Vagina (tissue), 2 donors: ENCODE results near the gene PBX4. TPM values are rescaled to one million over a fixed set of nuclear protein-coding genes. Genes with fewer than 3 reads are reported as not detected.

ENCODE experiments used
- DNase-seq, 2 donors: peaks; one replicate each; pipeline ENCODE4 v3.0.0-alpha.2; 2017; ENCODE audit errors: extremely low spot score in 2 of 2
- H3K27ac ChIP-seq: fragments of 200-600 bp; sonication (generic); one replicate; pipeline ENCODE4 v1.5.1; 2019
- H3K27me3 ChIP-seq: fragments of 200-600 bp; sonication (generic); one replicate; pipeline ENCODE4 v1.5.1; 2019
- H3K36me3 ChIP-seq, 2 donors: fragments of 200-600 bp; sonication (generic); one replicate each; pipeline ENCODE4 v1.5.1; 2017 to 2019
- H3K4me1 ChIP-seq: fragments of 200-600 bp; sonication (generic); one replicate; pipeline ENCODE4 v1.5.1; 2019
- H3K4me3 ChIP-seq, 2 donors: fragments of 200-600 bp; sonication (generic); 1 replicate in 1 of 2; 2 replicates in 1 of 2; pipeline ENCODE4 v1.5.1; 2016 to 2019
- H3K9me3 ChIP-seq: fragments of 200-600 bp; sonication (generic); one replicate; pipeline ENCODE4 v1.5.1; 2019
- CTCF ChIP-seq, 3 experiments: fragments of 450-650 bp in 2 of 3; fragments of 200-600 bp in 1 of 3; sonication (generic) in 1 of 3; IDR thresholded peaks; one replicate each; pipeline ENCODE4 v1.5.1; 2017 to 2019; ENCODE audit warnings: antibody characterized with exemption in 3 of 3, mild to moderate bottlenecking in 2 of 3, moderate library complexity in 2 of 3
- POLR2A ChIP-seq, 2 donors: fragments of 450-650 bp; IDR thresholded peaks; one replicate each; pipeline ENCODE4 v1.6.1; 2017; ENCODE audit warnings: antibody characterized with exemption in 2 of 2, mild to moderate bottlenecking in 2 of 2, moderate library complexity in 2 of 2
- POLR2AphosphoS5 ChIP-seq, 2 donors: sonication (generic); formaldehyde crosslinking; IDR thresholded peaks; one replicate each; pipeline ENCODE4 v1.9.0; 2017; ENCODE audit warnings: antibody characterized with exemption in 2 of 2, mild to moderate bottlenecking in 2 of 2, low read depth in 1 of 2; ENCODE audit not compliant: insufficient read depth in 1 of 2
- intact Hi-C: fragments of 100-400 bp; cut with DNase I; formaldehyde crosslinking; loops from one replicate; pipeline ENCODE4 v1.15.1; 2023
- total RNA-seq: library from RNA; depleted of rRNA; stranded (reverse); fragments of >200 nt; gene quantifications from one replicate; pipeline ENCODE4 v1.2.3, GENCODE V29; 2016

Gene PBX4
- total RNA-seq, 1 donor from 2014 or later, result 5.2 TPM

- intact Hi-C loops, result no loop called here
- no peak for TF ChIP-seq CTCF (IDR thresholded peaks at IDR 0.05)
- TF ChIP-seq POLR2AphosphoS5 (IDR thresholded peaks at IDR 0.05; ENCODE audit: insufficient read depth in 1 of 2, low read depth in 1 of 2), result no peak
- TF ChIP-seq POLR2A (IDR thresholded peaks at IDR 0.05), result no peak
- Histone ChIP-seq H3K9me3 (no peaks in the 10 kb centered on the region), H3K27me3 (no peaks in the 10 kb centered on the region), H3K4me1 (no peaks in the 10 kb centered on the region), H3K27ac (no peak overlapping the region), H3K4me3 (no peak overlapping the region), H3K36me3 (no peaks in the 10 kb centered on the region)
- DNase-seq, result no peak
Measured at GRCh38 chr19:19579533-19580361, 38.7 kb downstream of the PBX4 start.

GRCh38 chr19:19578252-19578651 is 40.2 kb downstream of the PBX4 start:
- H3K4me3 ChIP-seq, result no peak overlapping the region
- no peak for DNase-seq
- no peaks in the 10 kb centered on the region for H3K27me3 ChIP-seq
- H3K9me3 ChIP-seq, result no peaks in the 10 kb centered on the region
- H3K27ac ChIP-seq, result no peak overlapping the region
- intact Hi-C loops, result no loop called here
- TF ChIP-seq CTCF (IDR thresholded peaks at IDR 0.05), result no peak
- no peak for TF ChIP-seq POLR2AphosphoS5 (IDR thresholded peaks at IDR 0.05; ENCODE audit: insufficient read depth in 1 of 2, low read depth in 1 of 2)
- no peak for TF ChIP-seq POLR2A (IDR thresholded peaks at IDR 0.05)
- no peaks in the 10 kb centered on the region for H3K36me3 ChIP-seq
- no peaks in the 10 kb centered on the region for H3K4me1 ChIP-seq

GRCh38 chr19:19575411-19575810 is 43.1 kb downstream of the PBX4 start:
- DNase-seq, result no peak
- H3K36me3 ChIP-seq, result no peaks in the 10 kb centered on the region
- H3K4me1 ChIP-seq, result no peaks in the 10 kb centered on the region
- no peak overlapping the region for H3K4me3 ChIP-seq
- H3K27me3 ChIP-seq, result no peaks in the 10 kb centered on the region
- H3K27ac ChIP-seq, result no peak overlapping the region
- intact Hi-C loops, result no loop called here
- TF ChIP-seq POLR2AphosphoS5 (IDR thresholded peaks at IDR 0.05; ENCODE audit: insufficient read depth in 1 of 2, low read depth in 1 of 2), result no peak
- TF ChIP-seq CTCF (IDR thresholded peaks at IDR 0.05), result no peak
- no peak for TF ChIP-seq POLR2A (IDR thresholded peaks at IDR 0.05)
- H3K9me3 ChIP-seq, result no peaks in the 10 kb centered on the region

- H3K27me3 ChIP-seq, result no peaks in the 10 kb centered on the region
- no peaks in the 10 kb centered on the region for H3K4me1 ChIP-seq
- intact Hi-C loops, result no loop called here
- H3K4me3 ChIP-seq, result no peak overlapping the region
- TF ChIP-seq CTCF (IDR thresholded peaks at IDR 0.05), result no peak
- TF ChIP-seq POLR2A (IDR thresholded peaks at IDR 0.05), result no peak
- TF ChIP-seq POLR2AphosphoS5 (IDR thresholded peaks at IDR 0.05; ENCODE audit: insufficient read depth in 1 of 2, low read depth in 1 of 2), result no peak
- DNase-seq, result no peak
- no peaks in the 10 kb centered on the region for H3K36me3 ChIP-seq
- H3K9me3 ChIP-seq, result no peaks in the 10 kb centered on the region
- no peak overlapping the region for H3K27ac ChIP-seq
Measured at GRCh38 chr19:19571071-19571786, 47.3 kb downstream of the PBX4 start.

- TF ChIP-seq CTCF (IDR thresholded peaks at IDR 0.05), result no peak
- TF ChIP-seq POLR2A (IDR thresholded peaks at IDR 0.05), result no peak
- TF ChIP-seq POLR2AphosphoS5 (IDR thresholded peaks at IDR 0.05; ENCODE audit: insufficient read depth in 1 of 2, low read depth in 1 of 2), result no peak
- no peaks in the 10 kb centered on the region for H3K27me3 ChIP-seq
- intact Hi-C loops, result no loop called here
- no peaks in the 10 kb centered on the region for H3K9me3 ChIP-seq
- no peak overlapping the region for H3K4me3 ChIP-seq
- H3K27ac ChIP-seq, result no peak overlapping the region
- DNase-seq, result no peak
- no peaks in the 10 kb centered on the region for H3K36me3 ChIP-seq
- H3K4me1 ChIP-seq, result no peaks in the 10 kb centered on the region
Measured at GRCh38 chr19:19570571-19570970, 47.9 kb downstream of the PBX4 start.
